Caki2 (cell line): ENCODE data around the gene ASH1L. TPM values are rescaled to one million over a fixed set of nuclear protein-coding genes. Genes with fewer than 3 reads are reported as not detected.
"Not testable (repeated sequence)": the region's sequence is repeated elsewhere in the genome, so short reads cannot be mapped to it uniquely, and the experiment has no call there.

Experiments used
- DNase-seq: peaks from one replicate; pipeline ENCODE4 v3.0.0-alpha.2; 2015; ENCODE audit warnings: low read depth
- in situ Hi-C: cut with HindIII; loops from 2 replicates; pipeline ENCODE4 v1.10.0; 2016; ENCODE audit warnings: low sequenced_read_pairs, low pct_unique_long_range_greater_than_20kb, mixed read lengths
- total RNA-seq: library from RNA; depleted of rRNA; stranded (reverse); fragments of >200 nt; shearing (Covaris generic); gene quantifications from 2 replicates; pipeline ENCODE4 v1.2.3, GENCODE V29; 2014; ENCODE audit warnings: low replicate concordance; rRNA removed

Gene ASH1L, protein sequence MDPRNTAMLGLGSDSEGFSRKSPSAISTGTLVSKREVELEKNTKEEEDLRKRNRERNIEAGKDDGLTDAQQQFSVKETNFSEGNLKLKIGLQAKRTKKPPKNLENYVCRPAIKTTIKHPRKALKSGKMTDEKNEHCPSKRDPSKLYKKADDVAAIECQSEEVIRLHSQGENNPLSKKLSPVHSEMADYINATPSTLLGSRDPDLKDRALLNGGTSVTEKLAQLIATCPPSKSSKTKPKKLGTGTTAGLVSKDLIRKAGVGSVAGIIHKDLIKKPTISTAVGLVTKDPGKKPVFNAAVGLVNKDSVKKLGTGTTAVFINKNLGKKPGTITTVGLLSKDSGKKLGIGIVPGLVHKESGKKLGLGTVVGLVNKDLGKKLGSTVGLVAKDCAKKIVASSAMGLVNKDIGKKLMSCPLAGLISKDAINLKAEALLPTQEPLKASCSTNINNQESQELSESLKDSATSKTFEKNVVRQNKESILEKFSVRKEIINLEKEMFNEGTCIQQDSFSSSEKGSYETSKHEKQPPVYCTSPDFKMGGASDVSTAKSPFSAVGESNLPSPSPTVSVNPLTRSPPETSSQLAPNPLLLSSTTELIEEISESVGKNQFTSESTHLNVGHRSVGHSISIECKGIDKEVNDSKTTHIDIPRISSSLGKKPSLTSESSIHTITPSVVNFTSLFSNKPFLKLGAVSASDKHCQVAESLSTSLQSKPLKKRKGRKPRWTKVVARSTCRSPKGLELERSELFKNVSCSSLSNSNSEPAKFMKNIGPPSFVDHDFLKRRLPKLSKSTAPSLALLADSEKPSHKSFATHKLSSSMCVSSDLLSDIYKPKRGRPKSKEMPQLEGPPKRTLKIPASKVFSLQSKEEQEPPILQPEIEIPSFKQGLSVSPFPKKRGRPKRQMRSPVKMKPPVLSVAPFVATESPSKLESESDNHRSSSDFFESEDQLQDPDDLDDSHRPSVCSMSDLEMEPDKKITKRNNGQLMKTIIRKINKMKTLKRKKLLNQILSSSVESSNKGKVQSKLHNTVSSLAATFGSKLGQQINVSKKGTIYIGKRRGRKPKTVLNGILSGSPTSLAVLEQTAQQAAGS (N-terminal part only)
- total RNA-seq, result 9.7 and 21.2 TPM in 2 replicates

DNA sequence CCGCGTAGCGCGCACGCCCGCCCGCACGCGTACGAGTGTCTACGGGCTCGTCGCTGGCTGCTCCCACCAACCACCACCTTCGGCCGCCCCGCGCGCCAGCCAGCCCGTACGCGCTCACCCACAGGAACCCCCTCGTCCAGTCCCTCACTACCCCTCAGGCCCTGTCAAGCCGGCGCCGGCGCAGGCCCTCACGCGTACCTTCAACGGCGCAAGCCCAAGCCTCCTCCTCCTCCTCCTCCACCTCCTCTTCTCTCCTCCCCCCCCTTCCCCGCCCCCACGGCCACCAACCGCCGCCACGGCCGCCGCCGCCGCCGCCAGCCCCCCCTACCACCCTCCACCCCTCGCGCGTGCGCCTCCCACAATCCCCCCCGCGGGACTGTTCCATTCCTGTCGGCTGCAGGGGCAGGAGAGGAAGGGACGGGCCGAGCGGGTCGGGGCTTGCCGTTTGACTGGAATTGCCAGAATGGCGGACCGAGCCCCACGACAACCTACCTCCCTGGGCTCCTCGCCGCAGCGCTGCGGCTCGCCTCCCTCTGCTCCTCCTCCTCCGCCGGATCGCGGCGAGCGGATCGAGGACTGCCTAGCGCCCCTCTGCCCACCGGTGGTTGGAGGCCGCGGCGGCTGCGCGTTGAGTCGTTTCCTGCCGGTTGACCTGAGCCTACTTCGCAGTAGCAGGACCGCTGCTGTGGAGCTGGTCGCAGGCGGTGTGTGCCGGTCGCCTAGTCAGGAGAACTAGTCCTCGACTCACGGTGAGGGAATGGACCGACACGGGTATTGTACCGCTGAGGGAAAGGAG lies at the start of gene ASH1L:
Gene ASH1L, minus strand, starts transcription at position 223 of the 796 bp plus-strand sequence. CDS start 41,284 bp downstream, outside the sequence.
- peak; percentile 93 for DNase-seq
- in situ Hi-C loops, result no loop called here

DNA sequence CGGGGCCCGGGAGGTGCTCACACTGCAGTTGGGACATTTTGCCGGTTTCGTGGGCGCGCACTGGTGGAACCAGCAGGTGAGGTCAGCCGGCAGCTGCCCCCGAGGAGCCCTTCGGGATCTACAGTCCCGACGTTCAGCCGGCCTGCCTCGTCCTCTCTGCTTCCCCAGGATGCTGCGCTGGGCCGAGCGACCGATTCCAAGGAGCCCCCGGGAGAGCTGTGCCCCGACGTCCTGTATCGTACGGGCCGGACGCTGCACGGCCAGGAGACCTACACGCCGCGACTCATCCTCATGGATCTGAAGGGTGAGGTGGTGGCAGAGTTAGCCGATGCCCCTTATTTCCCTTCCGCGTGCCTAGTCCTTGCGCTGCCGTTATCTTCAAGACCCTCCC lies 47.6 kb upstream of the ASH1L start:
- DNase-seq, in situ Hi-C loops: not testable (repeated sequence)

DNA sequence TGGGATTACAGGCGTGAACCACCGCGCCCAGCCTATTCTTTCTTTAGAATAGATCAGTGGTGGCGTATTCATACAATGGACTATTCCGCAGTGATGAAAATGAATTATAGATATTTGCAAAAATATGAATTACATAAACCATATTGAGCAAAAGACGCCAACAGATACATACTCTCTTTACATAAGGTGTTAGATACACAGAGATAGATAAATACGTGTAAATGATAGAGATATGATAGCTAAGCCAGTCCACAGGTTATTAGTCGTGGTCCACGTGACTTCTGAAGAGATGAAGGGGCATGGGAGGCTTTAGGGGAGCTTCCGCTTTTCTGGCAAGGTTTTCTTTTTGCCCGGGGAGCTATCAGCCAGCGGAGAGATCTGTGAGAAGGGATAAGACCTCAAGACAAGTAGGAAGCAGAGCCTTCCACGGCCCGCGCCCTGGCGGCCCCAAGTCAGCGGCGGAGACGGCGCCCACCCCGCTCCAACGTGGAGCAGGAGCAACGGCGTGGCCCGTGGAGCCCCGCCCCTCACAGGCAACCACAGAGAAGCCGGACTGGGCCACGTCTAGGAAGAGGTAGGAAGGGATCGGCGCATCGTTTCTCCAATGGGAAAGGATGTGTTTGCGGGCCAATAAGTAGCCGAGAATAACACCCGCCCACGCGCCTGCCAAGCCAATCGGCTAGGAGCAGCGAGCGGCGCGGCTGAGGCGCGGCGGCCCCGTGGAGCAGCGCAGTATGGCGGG lies 47.1 kb upstream of the ASH1L start, which contains the start of gene MSTO1:
Gene MSTO1, plus strand, starts transcription at position 704 of the 742 bp plus-strand sequence. Its CDS starts 31 bp downstream, at position 735.
- DNase-seq, result peak; percentile 96
- in situ Hi-C loops, result no loop called here

DNA sequence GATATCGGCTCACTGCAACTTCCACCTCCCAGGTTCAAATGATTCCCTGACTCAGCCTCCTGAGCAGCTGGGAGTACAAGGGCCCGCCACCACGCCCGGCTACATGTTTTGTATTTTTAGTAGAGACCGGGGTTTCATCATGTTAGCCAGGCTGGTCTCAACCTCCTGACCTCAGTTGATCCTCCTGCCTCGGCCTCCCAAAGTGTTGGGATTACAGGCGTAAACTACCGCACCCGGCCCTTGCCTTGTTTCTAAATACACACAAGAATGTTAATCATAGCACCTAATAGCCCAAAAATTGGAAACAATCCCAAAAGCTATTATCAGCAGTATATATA lies 46.3 kb upstream of the ASH1L start:
- in situ Hi-C loops, result no loop called here
- DNase-seq, result no peak

DNA sequence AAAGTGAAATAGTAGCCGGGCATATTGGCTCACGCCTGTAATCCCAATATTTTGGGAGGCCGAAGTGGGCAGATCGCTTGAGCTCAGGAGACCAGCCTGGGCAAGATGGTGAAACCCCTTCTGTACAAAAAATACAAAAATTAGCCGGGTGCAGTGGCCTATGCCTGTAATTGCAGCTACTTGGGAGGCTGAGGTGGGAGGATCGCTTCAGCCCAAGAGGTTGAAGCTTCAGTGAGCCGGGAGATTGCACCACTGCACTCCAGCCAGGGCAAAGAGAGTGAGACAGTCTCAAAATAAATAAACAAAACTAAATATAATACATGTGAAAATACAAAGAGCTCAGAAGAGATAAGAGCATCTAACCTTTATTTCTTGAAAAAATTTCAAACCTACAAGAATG lies 45.1 kb upstream of the ASH1L start:
- peak; percentile 6 for DNase-seq
- in situ Hi-C loops, result no loop called here

DNA sequence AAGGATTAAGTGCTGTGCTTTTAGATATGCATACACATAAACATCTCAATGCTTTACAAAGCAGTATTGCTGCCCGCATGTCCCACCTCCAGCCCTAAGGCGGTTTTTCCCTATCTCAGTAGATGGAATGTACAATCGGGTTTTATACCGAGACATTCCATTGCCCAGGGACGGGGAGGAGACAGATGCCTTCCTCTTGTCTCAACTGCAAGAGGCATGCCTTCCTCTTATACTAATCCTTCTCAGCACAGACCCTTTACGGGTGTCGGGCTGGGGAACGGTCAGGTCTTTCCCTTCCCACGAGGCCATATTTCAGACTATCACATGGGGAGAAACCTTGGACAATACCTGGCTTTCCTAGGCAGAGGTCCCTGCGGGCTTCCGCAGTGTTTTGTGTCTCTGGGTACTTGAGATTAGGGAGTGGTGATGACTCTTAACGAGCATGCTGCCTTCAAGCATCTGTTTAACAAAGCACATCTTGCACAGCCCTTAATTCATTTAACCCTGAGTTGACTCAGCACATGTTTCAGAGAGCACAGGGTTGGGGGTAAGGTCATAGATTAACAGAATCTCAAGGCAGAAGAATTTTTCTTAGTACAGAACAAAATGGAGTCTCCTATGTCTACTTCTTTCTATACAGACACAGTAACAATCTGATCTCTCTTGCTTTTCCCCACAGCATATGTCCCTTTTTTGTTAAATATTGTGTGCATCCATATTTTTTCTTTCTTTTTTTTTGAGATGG lies 37.4 kb upstream of the ASH1L start:
- in situ Hi-C loops, result not testable (repeated sequence)

DNA sequence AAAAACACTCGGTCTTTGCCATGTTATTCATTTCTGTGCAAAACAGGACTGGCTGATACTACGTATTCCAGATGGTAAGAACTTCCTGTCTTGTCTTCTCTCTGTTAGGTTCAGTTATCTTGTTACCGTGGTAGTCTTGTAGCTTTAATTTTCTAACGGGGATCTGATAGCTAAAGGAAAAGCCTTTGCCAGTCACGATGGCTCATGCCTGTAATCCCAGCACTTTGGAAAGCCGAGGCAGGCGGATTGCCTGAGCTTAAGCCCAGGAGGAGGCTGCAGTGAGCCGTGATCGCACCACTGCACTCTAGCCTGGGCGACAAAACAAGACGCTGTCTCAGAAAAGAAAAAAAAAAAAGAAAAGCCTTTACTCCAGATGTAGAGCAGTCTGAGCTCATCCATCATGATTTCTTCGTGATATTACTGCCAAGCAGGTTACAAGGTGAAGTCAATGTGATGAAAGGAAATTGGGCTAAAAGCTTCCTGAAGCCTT lies 36.3 kb upstream of the ASH1L start:
- in situ Hi-C loops, result no loop called here
- no peak for DNase-seq

More for the DNA sequence above, 37.4 kb upstream of the ASH1L start:
- DNase-seq, result not testable (repeated sequence)

DNA sequence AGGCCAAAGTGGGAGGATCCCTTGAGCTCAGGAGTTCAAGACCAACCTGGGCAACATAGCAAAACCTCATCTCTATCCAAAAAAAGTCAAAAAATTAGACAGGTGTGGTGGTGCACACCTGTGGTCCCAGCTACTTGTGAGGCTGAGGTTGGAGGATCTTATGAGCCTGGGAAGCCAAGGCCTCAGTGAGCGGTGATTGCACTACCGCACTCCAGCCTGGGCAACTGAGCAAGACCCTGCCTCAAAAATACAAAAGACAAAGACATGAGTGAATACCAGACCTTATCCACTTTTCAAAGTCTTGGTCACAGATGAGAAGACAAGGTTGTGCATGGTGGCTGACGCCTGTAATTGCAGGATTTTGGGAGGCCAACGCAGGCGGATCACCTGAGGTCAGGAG lies 34.3 kb upstream of the ASH1L start:
- in situ Hi-C loops, result no loop called here

DNA sequence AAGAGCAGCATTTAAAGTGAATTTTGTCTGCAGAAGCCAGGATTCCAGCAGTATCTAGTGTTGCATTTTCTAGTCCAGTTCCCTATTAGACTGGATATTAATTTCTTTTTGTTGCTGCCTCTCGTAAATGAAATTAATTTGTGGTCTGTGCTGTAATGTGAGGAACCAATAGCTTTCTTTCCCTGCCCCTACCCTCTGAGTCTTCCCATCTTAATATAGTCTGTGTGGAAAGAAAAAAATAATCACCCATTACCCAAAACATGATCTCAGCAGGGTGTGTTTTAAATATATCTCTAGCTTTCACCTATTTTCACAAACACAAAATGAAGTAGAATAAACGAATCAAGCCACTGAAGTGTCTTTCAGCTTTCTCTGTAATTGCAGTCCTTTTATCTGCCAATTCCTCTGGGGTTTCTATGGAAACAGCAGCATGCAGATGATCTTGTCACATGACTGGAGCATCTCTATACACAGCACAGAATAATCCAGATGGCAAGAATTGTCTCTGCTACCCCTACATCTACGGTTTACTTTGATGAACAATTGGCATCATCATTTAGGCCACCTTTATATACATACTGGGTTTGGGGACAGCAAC lies 33.4 kb upstream of the ASH1L start:
- DNase-seq, in situ Hi-C loops: not testable (repeated sequence)

More for the DNA sequence above, 34.3 kb upstream of the ASH1L start:
- no peak for DNase-seq

DNA sequence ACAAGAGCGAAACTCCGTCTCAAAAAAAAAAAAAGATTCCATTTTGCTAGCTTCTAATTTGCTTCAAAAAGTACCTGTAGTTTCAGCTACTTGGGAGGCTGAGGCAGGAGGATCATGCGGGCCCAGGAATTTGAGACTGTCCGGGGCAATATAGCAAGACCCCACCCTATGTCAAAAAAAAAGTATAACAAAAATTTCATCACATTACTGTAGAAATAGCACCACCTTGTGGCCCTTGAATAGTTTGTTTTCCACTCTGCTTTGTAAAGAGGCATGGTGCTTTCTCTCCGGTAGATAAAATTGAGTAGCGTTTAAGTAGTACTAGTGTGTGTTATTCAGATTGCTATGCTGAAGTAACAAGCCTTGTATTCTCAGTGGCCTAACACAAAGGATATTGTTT lies 29.2 kb upstream of the ASH1L start:
- in situ Hi-C loops, result no loop called here
- peak; percentile 58 for DNase-seq

DNA sequence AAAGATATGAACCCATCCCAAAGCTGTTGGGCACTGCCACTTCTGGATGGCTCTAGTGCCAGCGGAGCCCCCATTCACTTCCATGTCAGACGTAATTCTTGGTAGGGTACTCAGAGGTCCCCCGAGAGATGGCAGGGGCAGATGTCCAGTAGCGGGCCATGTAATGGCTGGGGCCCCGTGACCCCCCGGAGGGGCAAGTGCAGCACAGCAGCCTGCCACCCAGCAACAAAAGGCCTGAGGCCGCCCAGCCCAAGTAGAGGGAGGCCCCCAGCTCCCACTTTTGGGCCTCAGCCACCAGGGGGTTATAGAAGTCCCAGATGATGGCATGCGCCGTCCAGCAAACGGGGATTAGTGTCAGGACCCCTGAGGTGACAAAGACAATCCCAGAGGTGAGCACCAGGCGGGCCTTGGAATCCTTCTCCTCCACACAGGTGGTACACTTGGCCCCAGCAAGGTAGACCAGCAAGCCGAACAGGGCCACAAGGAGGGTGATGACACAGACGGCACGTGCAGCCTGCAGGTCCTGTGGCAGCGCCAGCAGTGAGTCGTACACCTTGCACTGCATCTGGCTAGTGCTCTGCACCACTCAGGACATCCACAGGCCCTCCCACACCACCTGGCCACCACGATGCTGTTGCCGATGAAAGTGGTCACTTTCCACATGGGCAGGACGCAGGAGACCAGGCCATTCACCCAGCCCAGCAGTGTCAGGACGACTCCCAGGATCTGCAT lies 28.1 kb upstream of the ASH1L start:
- DNase-seq, in situ Hi-C loops: not testable (repeated sequence)

DNA sequence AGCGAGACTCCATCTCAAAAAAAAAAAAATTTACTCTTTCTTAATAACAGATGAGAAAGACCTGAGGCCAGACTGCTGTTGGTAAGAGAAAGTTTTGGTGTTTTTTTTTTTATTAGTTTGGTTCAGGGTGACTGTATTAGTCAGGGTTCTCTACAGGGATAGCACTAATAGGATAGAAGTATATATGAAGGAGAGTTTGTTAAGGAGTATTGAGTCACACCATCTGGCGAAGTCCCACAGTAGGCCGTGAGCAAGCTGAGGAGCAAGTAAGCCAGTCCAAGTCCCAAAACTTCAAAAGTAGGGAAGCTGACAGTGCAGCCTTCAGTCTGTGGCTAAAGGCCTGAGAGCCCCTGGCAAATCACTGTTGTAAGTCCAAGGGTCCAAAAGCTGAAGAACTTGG lies 26.7 kb upstream of the ASH1L start:
- in situ Hi-C loops, result not testable (repeated sequence)

DNA sequence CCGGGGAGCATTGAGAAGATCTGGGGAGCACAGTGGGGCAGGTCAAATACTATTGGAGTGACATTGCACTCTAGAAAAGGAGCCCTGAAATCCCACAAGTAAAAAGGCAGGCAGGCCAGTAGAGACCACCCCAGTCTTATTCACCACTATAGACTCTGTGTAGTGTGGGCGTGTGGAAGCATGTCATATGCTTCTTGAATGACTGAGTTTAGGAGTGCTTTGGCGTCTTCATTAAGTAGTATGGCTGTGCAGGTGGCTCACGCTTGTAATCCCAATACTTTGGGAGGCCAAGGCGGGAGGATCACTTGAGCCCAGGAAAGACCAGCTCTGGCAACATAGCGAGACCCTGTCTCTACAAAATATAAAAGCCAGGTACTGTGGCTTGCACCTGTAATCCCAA lies 21.2 kb upstream of the ASH1L start:
- in situ Hi-C loops, DNase-seq: not testable (repeated sequence)

More for the DNA sequence above, 26.7 kb upstream of the ASH1L start:
- DNase-seq, result not testable (repeated sequence)

DNA sequence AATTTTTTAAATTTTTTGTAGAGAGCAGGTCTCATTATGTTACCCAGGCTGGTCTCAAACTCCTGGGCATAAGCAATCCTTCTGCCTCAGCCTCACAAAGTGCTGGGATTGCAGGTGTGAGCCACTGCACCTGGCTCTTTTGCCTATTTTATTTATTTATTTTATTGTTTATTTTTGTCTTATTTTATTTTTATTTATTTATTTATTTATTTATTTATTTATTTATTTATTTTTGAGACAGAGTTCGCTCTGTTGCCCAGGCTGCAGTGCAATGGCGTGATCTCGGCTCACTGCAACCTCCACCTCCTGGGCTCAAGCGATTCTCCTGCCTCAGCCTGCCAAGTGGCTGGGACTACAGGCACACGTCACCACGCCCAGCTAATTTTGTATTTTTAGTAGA lies 13.0 kb upstream of the ASH1L start:
- DNase-seq, result not testable (repeated sequence)

DNA sequence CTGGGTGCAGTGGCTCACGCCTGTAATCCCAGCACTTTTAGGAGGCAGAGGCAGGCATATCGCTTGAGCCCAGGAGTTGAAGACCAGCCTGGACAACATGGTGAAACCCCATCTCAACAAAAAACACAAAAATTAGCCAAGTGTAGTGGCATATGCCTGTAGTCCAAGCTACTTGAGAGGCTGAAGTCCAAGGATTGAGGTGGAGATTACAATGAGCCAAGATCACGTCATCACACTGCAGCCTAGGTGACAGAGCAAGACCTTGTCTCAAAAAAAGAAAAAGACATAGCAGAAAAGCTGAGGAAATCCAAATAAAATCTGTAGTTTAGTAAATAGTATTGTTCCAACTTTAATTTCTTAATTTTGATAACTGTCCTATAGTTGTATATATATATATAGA lies 11.5 kb upstream of the ASH1L start:
- DNase-seq, result no peak
- in situ Hi-C loops, result no loop called here

More for the DNA sequence above, 13.0 kb upstream of the ASH1L start:
- in situ Hi-C loops, result not testable (repeated sequence)
